HepG2 (cell line): ENCODE results near the gene EFCAB8. TPM values are rescaled to one million over a fixed set of nuclear protein-coding genes. Genes with fewer than 3 reads are reported as not detected.

Experiments used
- EHMT2 ChIP-seq: fragments of 200-600 bp; sonication (generic); IDR thresholded peaks from 2 replicates; pipeline ENCODE4 v1.7.0; 2017; ENCODE audit warnings: antibody characterized with exemption, low read depth, low read length, borderline replicate concordance
- HNRNPLL ChIP-seq: fragments of 200-400 bp; formaldehyde crosslinking; IDR thresholded peaks from 2 replicates; pipeline ENCODE4 v1.6.1; 2017; ENCODE audit warnings: mild to moderate bottlenecking, low read depth, low read length; ENCODE audit not compliant: poor library complexity, severe bottlenecking
- IRF1 ChIP-seq: sonication (generic); formaldehyde crosslinking; IDR thresholded peaks from 2 replicates; pipeline ENCODE4 v1.4.0; 2020; ENCODE audit warnings: low read depth, mild to moderate bottlenecking, missing genetic modification reagents
- RFXAP ChIP-seq: sonication (generic); formaldehyde crosslinking; IDR thresholded peaks from 2 replicates; pipeline ENCODE4 v1.4.0; 2020; ENCODE audit warnings: missing genetic modification reagents, borderline replicate concordance
- SRSF1 ChIP-seq: fragments of 200-400 bp; formaldehyde crosslinking; optimal IDR thresholded peaks from 2 replicates; pipeline ENCODE3; 2017; ENCODE audit warnings: mild to moderate bottlenecking, low read depth, low read length, moderate library complexity
- ZNF598 ChIP-seq: sonication (generic); formaldehyde crosslinking; IDR thresholded peaks from 2 replicates; pipeline ENCODE4 v1.5.1; 2020; ENCODE audit warnings: mild to moderate bottlenecking, missing genetic modification reagents, borderline replicate concordance
- polyA plus RNA-seq, 8 experiments: library from polyadenylated mRNA; depleted of rRNA in 3 of 8; stranded (reverse) in 7 of 8; unstranded in 1 of 8; fragments of >200 nt; fragmentation: Illumina TruSeq in 4 of 8; extraction: Trizol in 4 of 8; gene quantifications; 2 replicates each; pipeline versions ENCODE4 v1.2.1 to v1.2.3, GENCODE V29; 2011 to 2016; ENCODE audit warnings: low read depth in 4 of 8, missing spikeins in 1 of 8, mixed read lengths in 1 of 8; ENCODE audit not compliant: insufficient read depth in 1 of 8
- total RNA-seq, 5 experiments: library from RNA; depleted of rRNA; stranded (reverse); fragments of >200 nt; fragmentation: Illumina TruSeq; extraction: Trizol; gene quantifications; 2 replicates each; pipeline ENCODE4 v1.2.3, GENCODE V29; 2016; ENCODE audit warnings: low read depth in 1 of 5
- TF ChIP-seq, protein P1 (sequence below), 2 experiments: fragments of 450-650 bp in 1 of 2; sonication (generic) in 1 of 2; formaldehyde crosslinking in 1 of 2; IDR thresholded peaks; 2 replicates each; pipeline versions ENCODE4 v1.6.1 to v1.8.0; 2016 to 2022; ENCODE audit warnings: antibody characterized with exemption in 1 of 2, mild to moderate bottlenecking in 1 of 2, missing genetic modification reagents in 1 of 2
- TF ChIP-seq, protein P2 (sequence below): sonication (generic); formaldehyde crosslinking; IDR thresholded peaks from 2 replicates; pipeline ENCODE4 v1.4.0; 2020; ENCODE audit warnings: missing genetic modification reagents
- TF ChIP-seq, protein P3 (sequence below): IDR thresholded peaks from 2 replicates; pipeline ENCODE4 v1.6.1; 2012; ENCODE audit warnings: low read depth, low read length, improper control_type of control experiment

EFCAB8 gene
- total and polyA plus RNA-seq, 2 of the 13 experiments (the other 11 are each of a cell fraction or from before 2014, with no cell fraction given), result 0.15 to 0.22 TPM

GRCh38 chr20:33008336-33009213 is 149.9 kb downstream of the EFCAB8 start (continued):
- TF ChIP-seq, protein P1, sequence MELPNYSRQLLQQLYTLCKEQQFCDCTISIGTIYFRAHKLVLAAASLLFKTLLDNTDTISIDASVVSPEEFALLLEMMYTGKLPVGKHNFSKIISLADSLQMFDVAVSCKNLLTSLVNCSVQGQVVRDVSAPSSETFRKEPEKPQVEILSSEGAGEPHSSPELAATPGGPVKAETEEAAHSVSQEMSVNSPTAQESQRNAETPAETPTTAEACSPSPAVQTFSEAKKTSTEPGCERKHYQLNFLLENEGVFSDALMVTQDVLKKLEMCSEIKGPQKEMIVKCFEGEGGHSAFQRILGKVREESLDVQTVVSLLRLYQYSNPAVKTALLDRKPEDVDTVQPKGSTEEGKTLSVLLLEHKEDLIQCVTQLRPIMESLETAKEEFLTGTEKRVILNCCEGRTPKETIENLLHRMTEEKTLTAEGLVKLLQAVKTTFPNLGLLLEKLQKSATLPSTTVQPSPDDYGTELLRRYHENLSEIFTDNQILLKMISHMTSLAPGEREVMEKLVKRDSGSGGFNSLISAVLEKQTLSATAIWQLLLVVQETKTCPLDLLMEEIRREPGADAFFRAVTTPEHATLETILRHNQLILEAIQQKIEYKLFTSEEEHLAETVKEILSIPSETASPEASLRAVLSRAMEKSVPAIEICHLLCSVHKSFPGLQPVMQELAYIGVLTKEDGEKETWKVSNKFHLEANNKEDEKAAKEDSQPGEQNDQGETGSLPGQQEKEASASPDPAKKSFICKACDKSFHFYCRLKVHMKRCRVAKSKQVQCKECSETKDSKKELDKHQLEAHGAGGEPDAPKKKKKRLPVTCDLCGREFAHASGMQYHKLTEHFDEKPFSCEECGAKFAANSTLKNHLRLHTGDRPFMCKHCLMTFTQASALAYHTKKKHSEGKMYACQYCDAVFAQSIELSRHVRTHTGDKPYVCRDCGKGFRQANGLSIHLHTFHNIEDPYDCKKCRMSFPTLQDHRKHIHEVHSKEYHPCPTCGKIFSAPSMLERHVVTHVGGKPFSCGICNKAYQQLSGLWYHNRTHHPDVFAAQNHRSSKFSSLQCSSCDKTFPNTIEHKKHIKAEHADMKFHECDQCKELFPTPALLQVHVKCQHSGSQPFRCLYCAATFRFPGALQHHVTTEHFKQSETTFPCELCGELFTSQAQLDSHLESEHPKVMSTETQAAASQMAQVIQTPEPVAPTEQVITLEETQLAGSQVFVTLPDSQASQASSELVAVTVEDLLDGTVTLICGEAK (IDR thresholded peaks at IDR 0.05), result no peak
- TF ChIP-seq, protein P1 (CRISPR knock-in tag; IDR thresholded peaks at IDR 0.05), result no peak
- TF ChIP-seq, protein P2, sequence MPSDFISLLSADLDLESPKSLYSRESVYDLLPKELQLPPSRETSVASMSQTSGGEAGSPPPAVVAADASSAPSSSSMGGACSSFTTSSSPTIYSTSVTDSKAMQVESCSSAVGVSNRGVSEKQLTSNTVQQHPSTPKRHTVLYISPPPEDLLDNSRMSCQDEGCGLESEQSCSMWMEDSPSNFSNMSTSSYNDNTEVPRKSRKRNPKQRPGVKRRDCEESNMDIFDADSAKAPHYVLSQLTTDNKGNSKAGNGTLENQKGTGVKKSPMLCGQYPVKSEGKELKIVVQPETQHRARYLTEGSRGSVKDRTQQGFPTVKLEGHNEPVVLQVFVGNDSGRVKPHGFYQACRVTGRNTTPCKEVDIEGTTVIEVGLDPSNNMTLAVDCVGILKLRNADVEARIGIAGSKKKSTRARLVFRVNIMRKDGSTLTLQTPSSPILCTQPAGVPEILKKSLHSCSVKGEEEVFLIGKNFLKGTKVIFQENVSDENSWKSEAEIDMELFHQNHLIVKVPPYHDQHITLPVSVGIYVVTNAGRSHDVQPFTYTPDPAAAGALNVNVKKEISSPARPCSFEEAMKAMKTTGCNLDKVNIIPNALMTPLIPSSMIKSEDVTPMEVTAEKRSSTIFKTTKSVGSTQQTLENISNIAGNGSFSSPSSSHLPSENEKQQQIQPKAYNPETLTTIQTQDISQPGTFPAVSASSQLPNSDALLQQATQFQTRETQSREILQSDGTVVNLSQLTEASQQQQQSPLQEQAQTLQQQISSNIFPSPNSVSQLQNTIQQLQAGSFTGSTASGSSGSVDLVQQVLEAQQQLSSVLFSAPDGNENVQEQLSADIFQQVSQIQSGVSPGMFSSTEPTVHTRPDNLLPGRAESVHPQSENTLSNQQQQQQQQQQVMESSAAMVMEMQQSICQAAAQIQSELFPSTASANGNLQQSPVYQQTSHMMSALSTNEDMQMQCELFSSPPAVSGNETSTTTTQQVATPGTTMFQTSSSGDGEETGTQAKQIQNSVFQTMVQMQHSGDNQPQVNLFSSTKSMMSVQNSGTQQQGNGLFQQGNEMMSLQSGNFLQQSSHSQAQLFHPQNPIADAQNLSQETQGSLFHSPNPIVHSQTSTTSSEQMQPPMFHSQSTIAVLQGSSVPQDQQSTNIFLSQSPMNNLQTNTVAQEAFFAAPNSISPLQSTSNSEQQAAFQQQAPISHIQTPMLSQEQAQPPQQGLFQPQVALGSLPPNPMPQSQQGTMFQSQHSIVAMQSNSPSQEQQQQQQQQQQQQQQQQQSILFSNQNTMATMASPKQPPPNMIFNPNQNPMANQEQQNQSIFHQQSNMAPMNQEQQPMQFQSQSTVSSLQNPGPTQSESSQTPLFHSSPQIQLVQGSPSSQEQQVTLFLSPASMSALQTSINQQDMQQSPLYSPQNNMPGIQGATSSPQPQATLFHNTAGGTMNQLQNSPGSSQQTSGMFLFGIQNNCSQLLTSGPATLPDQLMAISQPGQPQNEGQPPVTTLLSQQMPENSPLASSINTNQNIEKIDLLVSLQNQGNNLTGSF (CRISPR knock-in tag), result peak; percentile 75
- TF ChIP-seq EHMT2 (no peak), SRSF1 (no peak), ZNF598 (CRISPR knock-in tag) (no peak; the same call in 1 of the 2 replicates), HNRNPLL (peak; percentile 54), RFXAP (CRISPR knock-in tag) (0 out of 2 replicates have a peak, but pooled peaks have one; percentile 72), IRF1 (CRISPR knock-in tag) (no peak)
- TF ChIP-seq, protein P3, sequence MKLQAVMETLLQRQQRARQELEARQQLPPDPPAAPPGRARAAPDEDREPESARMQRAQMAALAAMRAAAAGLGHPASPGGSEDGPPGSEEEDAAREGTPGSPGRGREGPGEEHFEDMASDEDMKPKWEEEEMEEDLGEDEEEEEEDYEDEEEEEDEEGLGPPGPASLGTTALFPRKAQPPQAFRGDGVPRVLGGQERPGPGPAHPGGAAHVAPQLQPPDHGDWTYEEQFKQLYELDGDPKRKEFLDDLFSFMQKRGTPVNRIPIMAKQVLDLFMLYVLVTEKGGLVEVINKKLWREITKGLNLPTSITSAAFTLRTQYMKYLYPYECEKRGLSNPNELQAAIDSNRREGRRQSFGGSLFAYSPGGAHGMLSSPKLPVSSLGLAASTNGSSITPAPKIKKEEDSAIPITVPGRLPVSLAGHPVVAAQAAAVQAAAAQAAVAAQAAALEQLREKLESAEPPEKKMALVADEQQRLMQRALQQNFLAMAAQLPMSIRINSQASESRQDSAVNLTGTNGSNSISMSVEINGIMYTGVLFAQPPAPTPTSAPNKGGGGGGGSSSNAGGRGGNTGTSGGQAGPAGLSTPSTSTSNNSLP, result no peak
